HEK293 (cell line): ENCODE data around the gene MON2.

Experiments used
- BCL11B ChIP-seq: fragments of 450-650 bp; formaldehyde crosslinking; IDR thresholded peaks from 2 replicates; pipeline ENCODE4 v1.5.1; 2016; ENCODE audit warnings: low read depth, missing biosample characterization, missing genetic modification characterization
- FEZF1 ChIP-seq: fragments of 450-650 bp; formaldehyde crosslinking; IDR thresholded peaks from 2 replicates; pipeline ENCODE4 v1.5.1; 2016; ENCODE audit warnings: missing biosample characterization, missing genetic modification characterization
- KLF8 ChIP-seq: fragments of 450-650 bp; formaldehyde crosslinking; IDR thresholded peaks from 2 replicates; pipeline ENCODE4 v1.5.1; 2016; ENCODE audit warnings: missing biosample characterization, missing genetic modification characterization
- MEIS1 ChIP-seq: sonication (generic); formaldehyde crosslinking; IDR thresholded peaks from 2 replicates; pipeline ENCODE4 v1.8.1; 2022; ENCODE audit warnings: missing genetic modification reagents, mild to moderate bottlenecking, borderline replicate concordance
- ZFP41 ChIP-seq: fragments of 450-650 bp; formaldehyde crosslinking; IDR thresholded peaks from 2 replicates; pipeline ENCODE4 v1.5.1; 2016; ENCODE audit warnings: missing biosample characterization, missing genetic modification characterization, borderline replicate concordance
- ZFP69B ChIP-seq: fragments of 450-650 bp; formaldehyde crosslinking; IDR thresholded peaks from 2 replicates; pipeline ENCODE4 v1.5.1; 2016; ENCODE audit warnings: missing biosample characterization, missing genetic modification characterization
- ZNF146 ChIP-seq: fragments of 450-650 bp; formaldehyde crosslinking; IDR thresholded peaks from 2 replicates; pipeline ENCODE4 v1.5.1; 2016; ENCODE audit warnings: missing biosample characterization, missing genetic modification characterization
- ZNF16 ChIP-seq: fragments of 450-650 bp; formaldehyde crosslinking; IDR thresholded peaks from 2 replicates; pipeline ENCODE4 v1.5.1; 2016; ENCODE audit warnings: low read depth, missing biosample characterization, missing genetic modification characterization
- ZNF223 ChIP-seq: fragments of 450-650 bp; formaldehyde crosslinking; IDR thresholded peaks from 2 replicates; pipeline ENCODE4 v1.5.1; 2016; ENCODE audit warnings: missing biosample characterization, missing genetic modification characterization
- ZNF239 ChIP-seq: fragments of 450-650 bp; formaldehyde crosslinking; IDR thresholded peaks from 2 replicates; pipeline ENCODE4 v1.5.1; 2016; ENCODE audit warnings: missing biosample characterization, missing genetic modification characterization
- ZNF24 ChIP-seq: fragments of 450-650 bp; formaldehyde crosslinking; IDR thresholded peaks from 2 replicates; pipeline ENCODE4 v1.5.1; 2016; ENCODE audit warnings: missing biosample characterization, missing genetic modification characterization
- ZNF274 ChIP-seq, 2 experiments: fragments of 200-500 bp in 1 of 2; fragments of 450-650 bp in 1 of 2; sonication (Bioruptor generic) in 1 of 2; formaldehyde crosslinking in 1 of 2; IDR thresholded peaks; 2 replicates each; pipeline versions ENCODE4 v1.5.1 to v1.6.1; 2014 to 2016; ENCODE audit warnings: borderline replicate concordance in 1 of 2, inconsistent platforms in 1 of 2, low read length in 1 of 2, missing biosample characterization in 1 of 2, missing genetic modification characterization in 1 of 2
- ZNF423 ChIP-seq: fragments of 450-650 bp; formaldehyde crosslinking; IDR thresholded peaks from 2 replicates; pipeline ENCODE4 v1.5.1; 2016; ENCODE audit warnings: missing biosample characterization, missing genetic modification characterization
- ZNF433 ChIP-seq: fragments of 450-650 bp; formaldehyde crosslinking; IDR thresholded peaks from 2 replicates; pipeline ENCODE4 v1.5.1; 2016; ENCODE audit warnings: missing biosample characterization, missing genetic modification characterization, low read depth
- ZNF549 ChIP-seq: fragments of 450-650 bp; IDR thresholded peaks from 2 replicates; pipeline ENCODE4 v1.5.1; 2018; ENCODE audit warnings: missing biosample characterization, missing genetic modification characterization, mild to moderate bottlenecking, inconsistent platforms, moderate library complexity
- ZNF654 ChIP-seq: fragments of 450-650 bp; formaldehyde crosslinking; IDR thresholded peaks from 2 replicates; pipeline ENCODE4 v1.5.1; 2016; ENCODE audit warnings: low read depth, missing biosample characterization, missing genetic modification characterization
- ZNF660 ChIP-seq: fragments of 450-650 bp; IDR thresholded peaks from 2 replicates; pipeline ENCODE4 v1.5.1; 2018; ENCODE audit warnings: missing biosample characterization, mild to moderate bottlenecking, missing genetic modification characterization
- ZNF701 ChIP-seq: fragments of 450-650 bp; formaldehyde crosslinking; IDR thresholded peaks from 2 replicates; pipeline ENCODE4 v1.5.1; 2016; ENCODE audit warnings: missing biosample characterization, missing genetic modification characterization
- ZNF747 ChIP-seq: fragments of 450-650 bp; formaldehyde crosslinking; IDR thresholded peaks from 2 replicates; pipeline ENCODE4 v1.5.1; 2016; ENCODE audit warnings: missing biosample characterization, missing genetic modification characterization
- TF ChIP-seq, protein P1 (sequence below): fragments of 450-650 bp; formaldehyde crosslinking; IDR thresholded peaks from 2 replicates; pipeline ENCODE4 v1.5.1; 2016; ENCODE audit warnings: missing biosample characterization, missing genetic modification characterization
- TF ChIP-seq, protein P2 (sequence below): fragments of 450-650 bp; formaldehyde crosslinking; IDR thresholded peaks from 2 replicates; pipeline ENCODE4 v1.5.1; 2016; ENCODE audit warnings: missing biosample characterization, missing genetic modification characterization, borderline replicate concordance
- TF ChIP-seq, protein P3 (sequence below): fragments of 450-650 bp; formaldehyde crosslinking; IDR thresholded peaks from 2 replicates; pipeline ENCODE4 v1.5.1; 2016; ENCODE audit warnings: missing biosample characterization, missing genetic modification characterization
- TF ChIP-seq, protein P4 (sequence below): fragments of 450-650 bp; formaldehyde crosslinking; IDR thresholded peaks from 2 replicates; pipeline ENCODE4 v1.5.1; 2016; ENCODE audit warnings: missing biosample characterization, missing genetic modification characterization
- TF ChIP-seq, protein P5 (sequence below): fragments of 450-650 bp; formaldehyde crosslinking; IDR thresholded peaks from 2 replicates; pipeline ENCODE4 v1.5.1; 2016; ENCODE audit warnings: missing biosample characterization, missing genetic modification characterization

Gene MON2

DNA sequence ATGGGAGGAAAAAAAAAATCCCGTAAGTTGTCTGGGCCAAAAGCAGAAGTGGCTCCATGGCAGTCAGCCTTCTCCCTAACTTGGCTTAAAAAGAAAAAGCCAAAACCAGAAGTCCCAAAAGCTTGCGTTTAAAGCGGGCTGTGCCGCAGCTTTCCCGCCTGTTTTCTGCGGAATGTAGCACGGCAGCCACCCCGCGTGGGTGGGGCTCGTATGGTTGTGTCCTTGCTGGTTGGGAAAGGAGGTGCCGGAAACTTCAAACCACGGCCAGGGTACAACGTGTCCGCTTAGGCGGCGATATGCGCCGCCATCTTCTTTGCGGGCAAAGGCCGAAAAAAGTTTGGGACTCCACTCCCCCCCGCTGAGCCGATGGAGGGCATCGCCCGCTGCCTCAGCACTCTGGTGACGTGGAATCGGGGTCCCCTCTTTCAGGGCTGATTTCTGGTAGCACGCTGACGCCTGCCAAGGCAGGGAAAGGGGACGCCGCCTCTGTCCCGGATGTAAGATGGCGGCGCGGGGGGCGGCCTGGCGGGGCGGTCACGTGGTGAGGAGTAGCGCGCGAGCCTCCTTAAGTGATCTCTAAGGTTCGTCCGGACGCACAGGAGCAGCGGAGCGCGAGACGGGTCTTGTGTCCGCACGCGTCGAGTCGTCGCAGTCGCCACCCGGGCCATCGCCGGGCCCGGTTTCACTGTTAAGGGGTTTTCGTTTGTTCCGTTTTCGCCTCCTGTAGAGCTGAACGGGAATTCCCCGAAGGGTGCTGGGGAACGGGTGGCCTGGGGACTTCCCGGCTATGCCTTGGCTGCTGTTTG, 135.8 kb downstream of the MON2 start (continued):
- TF ChIP-seq ZNF433 (tag by site-specific recombination) (no peak), ZNF423 (tag by site-specific recombination) (no peak), ZNF239 (tag by site-specific recombination) (no peak), ZNF701 (no peak), ZNF747 (no peak), FEZF1 (tag by site-specific recombination) (0 out of 2 replicates have a peak, but pooled peaks have one; percentile 29), ZNF654 (tag by site-specific recombination) (no peak), ZFP69B (tag by site-specific recombination) (peak; percentile 91), BCL11B (tag by site-specific recombination) (no peak), ZNF223 (tag by site-specific recombination) (peak; percentile 100), ZNF146 (tag by site-specific recombination) (peak; percentile 4; the same call in 1 of the 2 replicates), ZFP41 (tag by site-specific recombination) (no peak), ZNF16 (tag by site-specific recombination) (no peak), ZNF660 (tag by site-specific recombination) (peak; percentile 79), ZNF549 (0 out of 2 replicates have a peak, but pooled peaks have one; percentile 14), KLF8 (peak; percentile 95), ZNF274 (IDR thresholded peaks at IDR 0.05; ENCODE audit: low read length) (no peak), ZNF274 (tag by site-specific recombination; IDR thresholded peaks at IDR 0.05; ENCODE audit: borderline replicate concordance) (no peak), MEIS1 (CRISPR knock-in tag) (no peak), ZNF24 (tag by site-specific recombination) (peak; percentile 86; the same call in 1 of the 2 replicates)
- TF ChIP-seq, protein P1, sequence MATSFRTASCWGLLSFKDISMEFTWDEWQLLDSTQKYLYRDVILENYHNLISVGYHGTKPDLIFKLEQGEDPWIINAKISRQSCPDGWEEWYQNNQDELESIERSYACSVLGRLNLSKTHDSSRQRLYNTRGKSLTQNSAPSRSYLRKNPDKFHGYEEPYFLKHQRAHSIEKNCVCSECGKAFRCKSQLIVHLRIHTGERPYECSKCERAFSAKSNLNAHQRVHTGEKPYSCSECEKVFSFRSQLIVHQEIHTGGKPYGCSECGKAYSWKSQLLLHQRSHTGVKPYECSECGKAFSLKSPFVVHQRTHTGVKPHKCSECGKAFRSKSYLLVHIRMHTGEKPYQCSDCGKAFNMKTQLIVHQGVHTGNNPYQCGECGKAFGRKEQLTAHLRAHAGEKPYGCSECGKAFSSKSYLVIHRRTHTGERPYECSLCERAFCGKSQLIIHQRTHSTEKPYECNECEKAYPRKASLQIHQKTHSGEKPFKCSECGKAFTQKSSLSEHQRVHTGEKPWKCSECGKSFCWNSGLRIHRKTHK (tag by site-specific recombination) = no peak
- TF ChIP-seq, protein P2, sequence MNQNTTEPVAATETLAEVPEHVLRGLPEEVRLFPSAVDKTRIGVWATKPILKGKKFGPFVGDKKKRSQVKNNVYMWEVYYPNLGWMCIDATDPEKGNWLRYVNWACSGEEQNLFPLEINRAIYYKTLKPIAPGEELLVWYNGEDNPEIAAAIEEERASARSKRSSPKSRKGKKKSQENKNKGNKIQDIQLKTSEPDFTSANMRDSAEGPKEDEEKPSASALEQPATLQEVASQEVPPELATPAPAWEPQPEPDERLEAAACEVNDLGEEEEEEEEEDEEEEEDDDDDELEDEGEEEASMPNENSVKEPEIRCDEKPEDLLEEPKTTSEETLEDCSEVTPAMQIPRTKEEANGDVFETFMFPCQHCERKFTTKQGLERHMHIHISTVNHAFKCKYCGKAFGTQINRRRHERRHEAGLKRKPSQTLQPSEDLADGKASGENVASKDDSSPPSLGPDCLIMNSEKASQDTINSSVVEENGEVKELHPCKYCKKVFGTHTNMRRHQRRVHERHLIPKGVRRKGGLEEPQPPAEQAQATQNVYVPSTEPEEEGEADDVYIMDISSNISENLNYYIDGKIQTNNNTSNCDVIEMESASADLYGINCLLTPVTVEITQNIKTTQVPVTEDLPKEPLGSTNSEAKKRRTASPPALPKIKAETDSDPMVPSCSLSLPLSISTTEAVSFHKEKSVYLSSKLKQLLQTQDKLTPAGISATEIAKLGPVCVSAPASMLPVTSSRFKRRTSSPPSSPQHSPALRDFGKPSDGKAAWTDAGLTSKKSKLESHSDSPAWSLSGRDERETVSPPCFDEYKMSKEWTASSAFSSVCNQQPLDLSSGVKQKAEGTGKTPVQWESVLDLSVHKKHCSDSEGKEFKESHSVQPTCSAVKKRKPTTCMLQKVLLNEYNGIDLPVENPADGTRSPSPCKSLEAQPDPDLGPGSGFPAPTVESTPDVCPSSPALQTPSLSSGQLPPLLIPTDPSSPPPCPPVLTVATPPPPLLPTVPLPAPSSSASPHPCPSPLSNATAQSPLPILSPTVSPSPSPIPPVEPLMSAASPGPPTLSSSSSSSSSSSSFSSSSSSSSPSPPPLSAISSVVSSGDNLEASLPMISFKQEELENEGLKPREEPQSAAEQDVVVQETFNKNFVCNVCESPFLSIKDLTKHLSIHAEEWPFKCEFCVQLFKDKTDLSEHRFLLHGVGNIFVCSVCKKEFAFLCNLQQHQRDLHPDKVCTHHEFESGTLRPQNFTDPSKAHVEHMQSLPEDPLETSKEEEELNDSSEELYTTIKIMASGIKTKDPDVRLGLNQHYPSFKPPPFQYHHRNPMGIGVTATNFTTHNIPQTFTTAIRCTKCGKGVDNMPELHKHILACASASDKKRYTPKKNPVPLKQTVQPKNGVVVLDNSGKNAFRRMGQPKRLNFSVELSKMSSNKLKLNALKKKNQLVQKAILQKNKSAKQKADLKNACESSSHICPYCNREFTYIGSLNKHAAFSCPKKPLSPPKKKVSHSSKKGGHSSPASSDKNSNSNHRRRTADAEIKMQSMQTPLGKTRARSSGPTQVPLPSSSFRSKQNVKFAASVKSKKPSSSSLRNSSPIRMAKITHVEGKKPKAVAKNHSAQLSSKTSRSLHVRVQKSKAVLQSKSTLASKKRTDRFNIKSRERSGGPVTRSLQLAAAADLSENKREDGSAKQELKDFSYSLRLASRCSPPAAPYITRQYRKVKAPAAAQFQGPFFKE (tag by site-specific recombination) = no peak
- TF ChIP-seq, protein P3, sequence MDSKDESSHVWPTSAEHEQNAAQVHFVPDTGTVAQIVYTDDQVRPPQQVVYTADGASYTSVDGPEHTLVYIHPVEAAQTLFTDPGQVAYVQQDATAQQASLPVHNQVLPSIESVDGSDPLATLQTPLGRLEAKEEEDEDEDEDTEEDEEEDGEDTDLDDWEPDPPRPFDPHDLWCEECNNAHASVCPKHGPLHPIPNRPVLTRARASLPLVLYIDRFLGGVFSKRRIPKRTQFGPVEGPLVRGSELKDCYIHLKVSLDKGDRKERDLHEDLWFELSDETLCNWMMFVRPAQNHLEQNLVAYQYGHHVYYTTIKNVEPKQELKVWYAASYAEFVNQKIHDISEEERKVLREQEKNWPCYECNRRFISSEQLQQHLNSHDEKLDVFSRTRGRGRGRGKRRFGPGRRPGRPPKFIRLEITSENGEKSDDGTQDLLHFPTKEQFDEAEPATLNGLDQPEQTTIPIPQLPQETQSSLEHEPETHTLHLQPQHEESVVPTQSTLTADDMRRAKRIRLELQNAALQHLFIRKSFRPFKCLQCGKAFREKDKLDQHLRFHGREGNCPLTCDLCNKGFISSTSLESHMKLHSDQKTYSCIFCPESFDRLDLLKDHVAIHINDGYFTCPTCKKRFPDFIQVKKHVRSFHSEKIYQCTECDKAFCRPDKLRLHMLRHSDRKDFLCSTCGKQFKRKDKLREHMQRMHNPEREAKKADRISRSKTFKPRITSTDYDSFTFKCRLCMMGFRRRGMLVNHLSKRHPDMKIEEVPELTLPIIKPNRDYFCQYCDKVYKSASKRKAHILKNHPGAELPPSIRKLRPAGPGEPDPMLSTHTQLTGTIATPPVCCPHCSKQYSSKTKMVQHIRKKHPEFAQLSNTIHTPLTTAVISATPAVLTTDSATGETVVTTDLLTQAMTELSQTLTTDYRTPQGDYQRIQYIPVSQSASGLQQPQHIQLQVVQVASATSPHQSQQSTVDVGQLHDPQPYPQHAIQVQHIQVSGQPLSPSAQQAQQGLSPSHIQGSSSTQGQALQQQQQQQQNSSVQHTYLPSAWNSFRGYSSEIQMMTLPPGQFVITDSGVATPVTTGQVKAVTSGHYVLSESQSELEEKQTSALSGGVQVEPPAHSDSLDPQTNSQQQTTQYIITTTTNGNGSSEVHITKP (tag by site-specific recombination) = peak; percentile 92
- TF ChIP-seq, protein P4, sequence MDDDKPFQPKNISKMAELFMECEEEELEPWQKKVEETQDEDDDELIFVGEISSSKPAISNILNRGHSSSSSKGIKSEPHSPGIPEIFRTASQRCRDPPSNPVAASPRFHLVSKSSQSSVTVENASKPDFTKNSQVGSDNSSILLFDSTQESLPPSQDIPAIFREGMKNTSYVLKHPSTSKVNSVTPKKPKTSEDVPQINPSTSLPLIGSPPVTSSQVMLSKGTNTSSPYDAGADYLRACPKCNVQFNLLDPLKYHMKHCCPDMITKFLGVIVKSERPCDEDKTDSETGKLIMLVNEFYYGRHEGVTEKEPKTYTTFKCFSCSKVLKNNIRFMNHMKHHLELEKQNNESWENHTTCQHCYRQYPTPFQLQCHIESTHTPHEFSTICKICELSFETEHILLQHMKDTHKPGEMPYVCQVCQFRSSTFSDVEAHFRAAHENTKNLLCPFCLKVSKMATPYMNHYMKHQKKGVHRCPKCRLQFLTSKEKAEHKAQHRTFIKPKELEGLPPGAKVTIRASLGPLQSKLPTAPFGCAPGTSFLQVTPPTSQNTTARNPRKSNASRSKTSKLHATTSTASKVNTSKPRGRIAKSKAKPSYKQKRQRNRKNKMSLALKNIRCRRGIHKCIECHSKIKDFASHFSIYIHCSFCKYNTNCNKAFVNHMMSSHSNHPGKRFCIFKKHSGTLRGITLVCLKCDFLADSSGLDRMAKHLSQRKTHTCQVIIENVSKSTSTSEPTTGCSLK (tag by site-specific recombination) = no peak
- TF ChIP-seq, protein P5, sequence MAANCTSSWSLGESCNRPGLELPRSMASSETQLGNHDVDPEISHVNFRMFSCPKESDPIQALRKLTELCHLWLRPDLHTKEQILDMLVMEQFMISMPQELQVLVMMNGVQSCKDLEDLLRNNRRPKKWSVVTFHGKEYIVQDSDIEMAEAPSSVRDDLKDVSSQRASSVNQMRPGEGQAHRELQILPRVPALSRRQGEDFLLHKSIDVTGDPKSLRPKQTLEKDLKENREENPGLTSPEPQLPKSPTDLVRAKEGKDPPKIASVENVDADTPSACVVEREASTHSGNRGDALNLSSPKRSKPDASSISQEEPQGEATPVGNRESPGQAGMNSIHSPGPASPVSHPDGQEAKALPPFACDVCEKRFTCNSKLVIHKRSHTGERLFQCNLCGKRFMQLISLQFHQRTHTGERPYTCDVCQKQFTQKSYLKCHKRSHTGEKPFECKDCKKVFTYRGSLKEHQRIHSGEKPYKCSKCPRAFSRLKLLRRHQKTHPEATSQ (tag by site-specific recombination) = no peak
